HCT116 (cell line): ENCODE results near the gene COL23A1. TPM values are rescaled to one million over a fixed set of nuclear protein-coding genes. Genes with fewer than 3 reads are reported as not detected.

Experiments
- ATAC-seq: fragments of 200-7000 bp; cut with Tn5 transposase; 2 replicates; pipeline ENCODE4 v1.9.1; 2020; ENCODE audit warnings: mild to moderate bottlenecking, moderate library complexity
- BruUV-seq: library from RNA; stranded (reverse); fragments of 400-500 nt; replicated peaks from 2 replicates; lab custom pipeline; 2021; lab: Mats Ljungman, UMichigan
- CTCF ChIA-PET: fragments of 300-600 bp; sonication (Branson Sonifier 250); formaldehyde crosslinking; loops from one replicate; lab custom pipeline; 2021; ENCODE audit warnings: antibody characterized with exemption; lab: Charles Lee
- POLR2A ChIA-PET: fragments of 300-600, 350-600 bp; sonication (Branson Sonifier 250); formaldehyde crosslinking; loops from one replicate; lab custom pipeline; 2021; ENCODE audit warnings: antibody characterized with exemption; lab: Charles Lee
- RAD21 ChIA-PET, 2 experiments: fragments of 300-600 bp; sonication (Branson Sonifier 250); formaldehyde crosslinking; loops; one replicate each; lab custom pipeline; 2023; ENCODE audit warnings: low total read pairs in 2 of 2; ENCODE audit not compliant: uncharacterized antibody in 2 of 2, unreplicated experiment in 2 of 2, low non-redundant PET in 1 of 2; lab: Charles Lee
- DNase-seq: peaks from one replicate; pipeline ENCODE4 v3.0.0-alpha.2; 2010; ENCODE audit warnings: low read depth, low spot score
- H2AFZ ChIP-seq: fragments of 200-600 bp; shearing (Covaris generic), sonication (generic); 2 replicates; pipeline ENCODE4 v1.6.1; 2017; ENCODE audit warnings: low read depth, mixed run types, mixed read lengths, antibody characterized with exemption, low read length; ENCODE audit not compliant: poor library complexity, severe bottlenecking
- H3K27ac ChIP-seq: 2 replicates; pipeline ENCODE4 v1.5.1; 2012; ENCODE audit warnings: low read depth, low read length
- H3K27me3 ChIP-seq: fragments of 200-600 bp; sonication (generic); 2 replicates; pipeline ENCODE4 v1.6.1; 2016; ENCODE audit warnings: mixed run types, low read length, mixed read lengths; ENCODE audit not compliant: insufficient read depth
- H3K36me3 ChIP-seq, 2 experiments: fragments of 200-500 bp in 1 of 2; fragments of 200-600 bp in 1 of 2; sonication (Bioruptor generic) in 1 of 2; sonication (generic) in 1 of 2; 2 replicates each; pipeline versions ENCODE4 v1.5.1 to v1.6.1; 2014 to 2016; ENCODE audit warnings: low read length in 2 of 2, inconsistent platforms in 1 of 2, mixed read lengths in 1 of 2, mixed run types in 1 of 2; ENCODE audit not compliant: insufficient read depth in 2 of 2, control insufficient read depth in 1 of 2
- H3K4me1 ChIP-seq, 2 experiments: fragments of 200-600 bp in 1 of 2; sonication (generic) in 1 of 2; 2 replicates each; pipeline versions ENCODE4 v1.5.1 to v1.6.1; 2012 to 2017; ENCODE audit warnings: low read length in 2 of 2, inconsistent platforms in 1 of 2, mild to moderate bottlenecking in 1 of 2, mixed read lengths in 1 of 2, mixed run types in 1 of 2, moderate library complexity in 1 of 2; ENCODE audit not compliant: insufficient read depth in 2 of 2, control insufficient read depth in 1 of 2
- H3K4me2 ChIP-seq: fragments of 200-600 bp; sonication (generic); 2 replicates; pipeline ENCODE4 v1.6.1; 2017; ENCODE audit warnings: mixed run types, low read length, mixed read lengths
- H3K4me3 ChIP-seq, 2 experiments: fragments of 200-600 bp in 1 of 2; sonication (generic) in 1 of 2; replicated peaks in 1 of 2; 2 replicates each; pipeline ENCODE4 v1.5.1; 2011 to 2016; ENCODE audit warnings: low read length in 2 of 2, control low read depth in 1 of 2, low read depth in 1 of 2, mild to moderate bottlenecking in 1 of 2, mixed read lengths in 1 of 2, mixed run types in 1 of 2
- H3K79me2 ChIP-seq: fragments of 200-600 bp; sonication (generic); 2 replicates; pipeline ENCODE4 v1.6.1; 2017; ENCODE audit warnings: mild to moderate bottlenecking, mixed run types, low read length, moderate library complexity, mixed read lengths; ENCODE audit not compliant: insufficient read depth
- H3K9ac ChIP-seq: fragments of 200-600 bp; sonication (generic); 2 replicates; pipeline ENCODE4 v1.6.1; 2016; ENCODE audit warnings: low read length, mixed read lengths
- H3K9me2 ChIP-seq: fragments of 200-600 bp; sonication (generic), shearing (Covaris generic); 2 replicates; pipeline ENCODE4 v1.6.1; 2017; ENCODE audit warnings: mixed run types, mild to moderate bottlenecking, moderate library complexity; ENCODE audit not compliant: insufficient read depth
- H3K9me3 ChIP-seq, 2 experiments: fragments of 200-500 bp in 1 of 2; fragments of 200-600 bp in 1 of 2; sonication (Bioruptor generic) in 1 of 2; sonication (generic) in 1 of 2; 2 replicates each; pipeline ENCODE4 v1.6.1; 2014 to 2017; ENCODE audit warnings: low read length in 2 of 2, mixed read lengths in 2 of 2, inconsistent platforms in 1 of 2, low read depth in 1 of 2, mild to moderate bottlenecking in 1 of 2, mixed run types in 1 of 2, moderate library complexity in 1 of 2; ENCODE audit not compliant: control insufficient read depth in 1 of 2, insufficient read depth in 1 of 2
- H4K20me1 ChIP-seq: fragments of 200-600 bp; sonication (generic), shearing (Covaris generic); 2 replicates; pipeline ENCODE4 v1.6.1; 2017; ENCODE audit warnings: mixed run types, mild to moderate bottlenecking, moderate library complexity; ENCODE audit not compliant: insufficient read depth
- CBX3 ChIP-seq: IDR thresholded peaks from 2 replicates; pipeline ENCODE4 v1.6.1; 2012; ENCODE audit warnings: low read depth
- EGR1 ChIP-seq: IDR thresholded peaks from 2 replicates; pipeline ENCODE4 v1.6.1; 2012; ENCODE audit warnings: low read depth
- JUND ChIP-seq: IDR thresholded peaks from 2 replicates; pipeline ENCODE4 v1.6.1; 2012
- POLR2A ChIP-seq: IDR thresholded peaks from 2 replicates; pipeline ENCODE4 v1.7.0; 2011; ENCODE audit warnings: borderline replicate concordance; ENCODE audit not compliant: insufficient read depth, insufficient read length; ENCODE audit errors: extremely low read depth
- SP1 ChIP-seq: IDR thresholded peaks from 2 replicates; pipeline ENCODE4 v1.6.1; 2012; ENCODE audit warnings: low read depth
- SRF ChIP-seq: IDR thresholded peaks from 2 replicates; pipeline ENCODE4 v1.6.1; 2012; ENCODE audit warnings: low read depth
- TCF7L2 ChIP-seq: IDR thresholded peaks from 2 replicates; pipeline ENCODE4 v1.7.0; 2011; ENCODE audit warnings: borderline replicate concordance, inconsistent platforms; ENCODE audit not compliant: insufficient read depth, insufficient read length; ENCODE audit errors: extremely low read depth
- ZFX ChIP-seq: fragments of 450-650 bp; IDR thresholded peaks from 2 replicates; pipeline ENCODE4 v1.6.1; 2017
- ZNF274 ChIP-seq: fragments of 200-500 bp; sonication (Bioruptor generic); IDR thresholded peaks from 2 replicates; pipeline ENCODE4 v1.6.1; 2014; ENCODE audit warnings: mild to moderate bottlenecking, low read depth, low read length, inconsistent platforms
- intact Hi-C: fragments of 100-400 bp; cut with micrococcal nuclease; formaldehyde crosslinking; loops from 2 replicates; pipeline ENCODE4 v1.10.0; 2022
- total RNA-seq: library from RNA; stranded (reverse); gene quantifications from one replicate; pipeline ENCODE4 v1.2.1, GENCODE V29; 2021; ENCODE audit not compliant: unreplicated experiment
- TF ChIP-seq, protein P1 (sequence below): IDR thresholded peaks from 2 replicates; pipeline ENCODE4 v1.6.1; 2012; ENCODE audit warnings: low read depth
- TF ChIP-seq, protein P2 (sequence below): IDR thresholded peaks from 2 replicates; pipeline ENCODE4 v1.6.1; 2011; ENCODE audit warnings: mild to moderate bottlenecking, low read length, moderate library complexity; ENCODE audit not compliant: insufficient replicate concordance; ENCODE audit errors: extremely low read depth
- TF ChIP-seq, protein P3 (sequence below), 3 experiments: fragments of 200-600 bp in 1 of 3; sonication (generic) in 1 of 3; IDR thresholded peaks in 2 of 3; conservative IDR thresholded peaks in 1 of 3; 2 replicates each; pipeline ENCODE4 v1.5.1; 2012 to 2017; ENCODE audit warnings: low read depth in 2 of 3, low read length in 2 of 3, antibody characterized with exemption in 1 of 3, borderline replicate concordance in 1 of 3, control low read depth in 1 of 3, mild to moderate bottlenecking in 1 of 3, mixed read lengths in 1 of 3, mixed run types in 1 of 3, moderate library complexity in 1 of 3; ENCODE audit not compliant: insufficient read depth in 1 of 3

The COL23A1 gene
- total RNA-seq, 1 experiment from 2014 or later = not detected

DNA sequence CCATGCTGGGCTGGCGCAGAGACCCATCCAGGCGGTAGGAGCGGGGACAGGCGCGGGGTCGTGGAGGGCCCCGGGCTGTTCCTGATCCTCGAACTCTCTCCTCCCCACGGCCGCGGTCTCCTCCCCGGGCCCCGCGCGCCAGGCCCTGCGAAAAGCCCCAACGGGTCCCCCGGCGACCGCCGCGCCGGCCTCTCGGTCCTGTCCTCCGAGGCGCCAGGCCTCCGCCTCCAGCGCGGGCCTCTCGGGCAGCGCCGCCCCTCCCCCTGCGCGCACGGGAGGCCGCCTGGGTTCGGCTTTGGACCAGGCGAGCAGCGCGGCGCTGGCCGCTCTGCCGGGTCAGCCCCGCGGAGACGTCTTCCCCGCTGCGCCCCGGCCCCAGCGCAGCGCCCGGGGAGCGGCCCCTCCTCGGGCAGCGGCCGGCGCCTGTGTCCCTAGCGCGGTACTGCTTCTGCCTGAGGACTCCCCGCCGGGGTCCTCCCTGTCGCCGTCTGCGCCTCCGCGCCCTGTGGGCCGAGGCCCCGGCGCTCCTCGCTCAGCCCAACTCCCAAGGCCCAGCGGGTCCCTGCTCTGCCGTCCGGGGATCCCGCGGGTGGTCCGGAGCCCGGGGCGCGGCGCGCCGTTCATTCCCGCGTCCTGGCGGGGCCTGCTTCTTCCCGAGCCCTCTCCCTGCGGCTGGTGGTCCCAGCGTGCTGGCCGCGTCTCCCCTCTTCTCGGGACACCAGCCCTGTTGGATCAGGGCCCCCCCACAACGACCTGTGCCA is 13.4 kb downstream of the COL23A1 start (continued):
- TF ChIP-seq, protein P1, sequence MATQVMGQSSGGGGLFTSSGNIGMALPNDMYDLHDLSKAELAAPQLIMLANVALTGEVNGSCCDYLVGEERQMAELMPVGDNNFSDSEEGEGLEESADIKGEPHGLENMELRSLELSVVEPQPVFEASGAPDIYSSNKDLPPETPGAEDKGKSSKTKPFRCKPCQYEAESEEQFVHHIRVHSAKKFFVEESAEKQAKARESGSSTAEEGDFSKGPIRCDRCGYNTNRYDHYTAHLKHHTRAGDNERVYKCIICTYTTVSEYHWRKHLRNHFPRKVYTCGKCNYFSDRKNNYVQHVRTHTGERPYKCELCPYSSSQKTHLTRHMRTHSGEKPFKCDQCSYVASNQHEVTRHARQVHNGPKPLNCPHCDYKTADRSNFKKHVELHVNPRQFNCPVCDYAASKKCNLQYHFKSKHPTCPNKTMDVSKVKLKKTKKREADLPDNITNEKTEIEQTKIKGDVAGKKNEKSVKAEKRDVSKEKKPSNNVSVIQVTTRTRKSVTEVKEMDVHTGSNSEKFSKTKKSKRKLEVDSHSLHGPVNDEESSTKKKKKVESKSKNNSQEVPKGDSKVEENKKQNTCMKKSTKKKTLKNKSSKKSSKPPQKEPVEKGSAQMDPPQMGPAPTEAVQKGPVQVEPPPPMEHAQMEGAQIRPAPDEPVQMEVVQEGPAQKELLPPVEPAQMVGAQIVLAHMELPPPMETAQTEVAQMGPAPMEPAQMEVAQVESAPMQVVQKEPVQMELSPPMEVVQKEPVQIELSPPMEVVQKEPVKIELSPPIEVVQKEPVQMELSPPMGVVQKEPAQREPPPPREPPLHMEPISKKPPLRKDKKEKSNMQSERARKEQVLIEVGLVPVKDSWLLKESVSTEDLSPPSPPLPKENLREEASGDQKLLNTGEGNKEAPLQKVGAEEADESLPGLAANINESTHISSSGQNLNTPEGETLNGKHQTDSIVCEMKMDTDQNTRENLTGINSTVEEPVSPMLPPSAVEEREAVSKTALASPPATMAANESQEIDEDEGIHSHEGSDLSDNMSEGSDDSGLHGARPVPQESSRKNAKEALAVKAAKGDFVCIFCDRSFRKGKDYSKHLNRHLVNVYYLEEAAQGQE = no peak

DNA sequence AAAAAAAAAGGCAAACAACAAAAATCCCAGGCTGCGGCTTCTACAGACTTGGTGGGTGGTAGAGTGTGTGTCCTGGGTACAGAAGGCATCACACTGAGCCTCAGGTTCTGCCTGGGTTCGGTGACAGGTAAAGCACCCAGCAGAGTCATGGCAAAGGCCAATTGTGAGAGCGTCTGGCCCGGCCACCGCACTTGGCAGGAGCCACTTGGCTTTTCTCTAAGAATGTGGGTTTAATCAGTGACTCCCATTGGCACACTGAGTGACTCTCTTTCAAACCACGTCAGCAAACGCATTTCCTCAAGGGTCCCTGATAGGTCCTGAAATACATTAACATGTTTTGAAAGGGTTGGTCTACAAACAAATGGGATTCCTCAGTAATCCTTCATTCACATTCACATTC is 17.0 kb downstream of the COL23A1 start:
- Histone ChIP-seq H3K9me2 (no peaks in the 10 kb centered on the region), H3K4me1 (no peaks in the 10 kb centered on the region), H3K36me3 (no peaks in the 10 kb centered on the region), H3K27me3 (peaks cover 3% of the 10 kb centered on the region; the same call in 1 of the 2 replicates), H2AFZ (no peak overlapping the region), H3K9ac (no peak overlapping the region), H3K4me2 (no peak overlapping the region), H4K20me1 (no peaks in the 10 kb centered on the region), H3K4me3 (no peak overlapping the region), H3K27ac (no peak overlapping the region), H3K9me3 (no peaks in the 10 kb centered on the region), H3K79me2 (no peaks in the 10 kb centered on the region)
- POLR2A ChIA-PET = no interaction called here
- intact Hi-C loops = no loop called here
- no peak for ATAC-seq
- CTCF ChIA-PET = no interaction called here
- RAD21 ChIA-PET = no interaction called here
- no TSS peak for BruUV-seq
- no peak for DNase-seq
- no peak for TF ChIP-seq EGR1
- TF ChIP-seq, protein P1 = no peak
- TF ChIP-seq SP1 = no peak
- TF ChIP-seq, protein P2, sequence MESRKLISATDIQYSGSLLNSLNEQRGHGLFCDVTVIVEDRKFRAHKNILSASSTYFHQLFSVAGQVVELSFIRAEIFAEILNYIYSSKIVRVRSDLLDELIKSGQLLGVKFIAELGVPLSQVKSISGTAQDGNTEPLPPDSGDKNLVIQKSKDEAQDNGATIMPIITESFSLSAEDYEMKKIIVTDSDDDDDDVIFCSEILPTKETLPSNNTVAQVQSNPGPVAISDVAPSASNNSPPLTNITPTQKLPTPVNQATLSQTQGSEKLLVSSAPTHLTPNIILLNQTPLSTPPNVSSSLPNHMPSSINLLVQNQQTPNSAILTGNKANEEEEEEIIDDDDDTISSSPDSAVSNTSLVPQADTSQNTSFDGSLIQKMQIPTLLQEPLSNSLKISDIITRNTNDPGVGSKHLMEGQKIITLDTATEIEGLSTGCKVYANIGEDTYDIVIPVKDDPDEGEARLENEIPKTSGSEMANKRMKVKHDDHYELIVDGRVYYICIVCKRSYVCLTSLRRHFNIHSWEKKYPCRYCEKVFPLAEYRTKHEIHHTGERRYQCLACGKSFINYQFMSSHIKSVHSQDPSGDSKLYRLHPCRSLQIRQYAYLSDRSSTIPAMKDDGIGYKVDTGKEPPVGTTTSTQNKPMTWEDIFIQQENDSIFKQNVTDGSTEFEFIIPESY = no peak
- no peak for TF ChIP-seq POLR2A
- TF ChIP-seq TCF7L2 = no peak
- no peak for TF ChIP-seq SRF
- no peak for TF ChIP-seq JUND
- no peak for TF ChIP-seq ZFX
- TF ChIP-seq CBX3 = no peak
- TF ChIP-seq, protein P3, sequence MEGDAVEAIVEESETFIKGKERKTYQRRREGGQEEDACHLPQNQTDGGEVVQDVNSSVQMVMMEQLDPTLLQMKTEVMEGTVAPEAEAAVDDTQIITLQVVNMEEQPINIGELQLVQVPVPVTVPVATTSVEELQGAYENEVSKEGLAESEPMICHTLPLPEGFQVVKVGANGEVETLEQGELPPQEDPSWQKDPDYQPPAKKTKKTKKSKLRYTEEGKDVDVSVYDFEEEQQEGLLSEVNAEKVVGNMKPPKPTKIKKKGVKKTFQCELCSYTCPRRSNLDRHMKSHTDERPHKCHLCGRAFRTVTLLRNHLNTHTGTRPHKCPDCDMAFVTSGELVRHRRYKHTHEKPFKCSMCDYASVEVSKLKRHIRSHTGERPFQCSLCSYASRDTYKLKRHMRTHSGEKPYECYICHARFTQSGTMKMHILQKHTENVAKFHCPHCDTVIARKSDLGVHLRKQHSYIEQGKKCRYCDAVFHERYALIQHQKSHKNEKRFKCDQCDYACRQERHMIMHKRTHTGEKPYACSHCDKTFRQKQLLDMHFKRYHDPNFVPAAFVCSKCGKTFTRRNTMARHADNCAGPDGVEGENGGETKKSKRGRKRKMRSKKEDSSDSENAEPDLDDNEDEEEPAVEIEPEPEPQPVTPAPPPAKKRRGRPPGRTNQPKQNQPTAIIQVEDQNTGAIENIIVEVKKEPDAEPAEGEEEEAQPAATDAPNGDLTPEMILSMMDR (IDR thresholded peaks at IDR 0.05 in 2 of 3, conservative IDR thresholded peaks at IDR 0.05 in 1 of 3; ENCODE audit: borderline replicate concordance in 1 of 3, insufficient read depth in 1 of 3, low read depth in 2 of 3, low read length in 2 of 3) = no peak
- TF ChIP-seq ZNF274 = no peak
